AG10803 (cell line): Measurements from ENCODE around the gene NF2.

Source experiments
- DNase-seq: peaks from one replicate; pipeline ENCODE4 v3.0.0; 2010; ENCODE audit warnings: low read depth
- H3K4me3 ChIP-seq: 2 replicates; pipeline ENCODE4 v1.5.1; 2011; ENCODE audit warnings: mild to moderate bottlenecking, low read length, control low read depth
- CTCF ChIP-seq: conservative IDR thresholded peaks from 2 replicates; pipeline ENCODE4 v1.5.1; 2011; ENCODE audit warnings: mild to moderate bottlenecking, low read length, control low read depth, inconsistent platforms

Gene NF2

GRCh38 chr22:29641042-29641699, 37.7 kb downstream of the NF2 start:
- no peak for TF ChIP-seq CTCF
- DNase-seq, result peak; percentile 80
- H3K4me3 ChIP-seq, result peak overlapping the region; percentile 21; the same call in 1 of the 2 replicates

- no peak for TF ChIP-seq CTCF
Observed at GRCh38 chr22:29641700-29642330, 38.4 kb downstream of the NF2 start.

GRCh38 chr22:29642694-29643093, 39.3 kb downstream of the NF2 start:
- no peak overlapping the region for H3K4me3 ChIP-seq
- no peak for DNase-seq
- TF ChIP-seq CTCF, result no peak

More at GRCh38 chr22:29641700-29642330, 38.4 kb downstream of the NF2 start:
- no peak for DNase-seq
- H3K4me3 ChIP-seq, result no peak overlapping the region

- no peak overlapping the region for H3K4me3 ChIP-seq
- TF ChIP-seq CTCF, result no peak
- DNase-seq, result no peak
Observed at GRCh38 chr22:29647954-29648737, 44.7 kb downstream of the NF2 start.

- TF ChIP-seq CTCF, result no peak
- no peak for DNase-seq
- no peak overlapping the region for H3K4me3 ChIP-seq
Observed at GRCh38 chr22:29650370-29650769, 46.9 kb downstream of the NF2 start.

- TF ChIP-seq CTCF, result no peak
- H3K4me3 ChIP-seq, result no peak overlapping the region
- DNase-seq, result no peak
Observed at GRCh38 chr22:29651652-29652051, 48.2 kb downstream of the NF2 start.
